ENCODE results near the gene ATP5F1D.

Gene ATP5F1D

GRCh38 chr19:1283207-1283916, 41.8 kb downstream of the ATP5F1D start:
- no peak for DNase-seq (ENCODE audit: low read depth)

DNA sequence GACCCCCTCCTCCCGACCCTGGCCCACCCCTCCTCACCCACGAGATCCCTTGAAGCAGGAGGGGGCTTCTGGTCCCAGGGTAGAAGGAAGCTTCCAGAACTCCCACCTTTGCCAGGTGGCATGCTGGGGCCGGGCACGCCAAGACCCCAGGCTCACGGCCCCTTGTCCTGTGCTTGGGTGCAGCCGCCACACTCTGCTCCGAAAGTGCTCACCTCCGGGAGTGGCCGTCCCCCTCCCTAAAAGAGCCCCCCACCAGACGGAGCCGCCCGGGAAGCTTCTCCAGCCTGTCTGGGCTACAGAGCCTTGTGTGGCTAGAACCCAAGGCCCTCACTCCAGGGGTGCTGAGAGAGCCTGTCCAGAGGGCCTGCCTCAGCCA, 42.4 kb downstream of the ATP5F1D start:
- DNase-seq (ENCODE audit: low read depth): no peak

DNA sequence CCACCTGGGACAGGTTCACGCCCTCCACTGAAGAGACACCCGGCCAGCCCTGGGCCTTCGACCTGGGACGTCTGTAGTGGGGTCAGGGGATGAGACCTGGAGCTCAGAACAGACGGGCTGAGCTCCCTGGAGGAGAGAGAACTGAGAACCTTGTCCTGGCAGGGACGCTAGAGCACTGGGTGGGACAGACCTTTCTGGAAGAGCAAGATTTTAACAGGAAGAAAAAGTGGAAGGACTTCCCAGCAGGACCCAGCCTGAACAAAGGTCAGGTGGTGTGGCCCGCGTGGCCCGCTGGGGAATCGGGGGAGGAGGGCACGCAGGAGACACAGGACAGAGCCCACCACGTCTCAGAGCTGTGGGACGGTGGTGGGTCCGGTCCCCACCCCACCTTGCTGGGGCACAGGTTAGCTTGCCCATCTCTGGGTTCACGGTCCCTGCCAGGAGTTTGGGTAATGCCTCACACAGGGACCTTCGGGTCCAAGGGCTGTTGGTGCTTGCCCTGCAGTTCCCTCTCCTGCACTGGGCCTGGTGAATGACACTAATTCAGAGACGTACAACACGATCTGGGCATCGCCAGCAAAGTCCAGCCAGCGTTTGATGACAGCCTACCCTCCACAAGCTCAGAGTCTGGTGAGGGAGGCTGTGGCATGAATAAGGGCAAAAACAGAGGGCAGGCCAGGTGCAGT, 42.9 kb downstream of the ATP5F1D start:
- DNase-seq (ENCODE audit: low read depth): no peak

- no peak for DNase-seq (ENCODE audit: low read depth)
These were observed 43.6 kb downstream of the ATP5F1D start for GRCh38 chr19:1284979-1285736.

DNA sequence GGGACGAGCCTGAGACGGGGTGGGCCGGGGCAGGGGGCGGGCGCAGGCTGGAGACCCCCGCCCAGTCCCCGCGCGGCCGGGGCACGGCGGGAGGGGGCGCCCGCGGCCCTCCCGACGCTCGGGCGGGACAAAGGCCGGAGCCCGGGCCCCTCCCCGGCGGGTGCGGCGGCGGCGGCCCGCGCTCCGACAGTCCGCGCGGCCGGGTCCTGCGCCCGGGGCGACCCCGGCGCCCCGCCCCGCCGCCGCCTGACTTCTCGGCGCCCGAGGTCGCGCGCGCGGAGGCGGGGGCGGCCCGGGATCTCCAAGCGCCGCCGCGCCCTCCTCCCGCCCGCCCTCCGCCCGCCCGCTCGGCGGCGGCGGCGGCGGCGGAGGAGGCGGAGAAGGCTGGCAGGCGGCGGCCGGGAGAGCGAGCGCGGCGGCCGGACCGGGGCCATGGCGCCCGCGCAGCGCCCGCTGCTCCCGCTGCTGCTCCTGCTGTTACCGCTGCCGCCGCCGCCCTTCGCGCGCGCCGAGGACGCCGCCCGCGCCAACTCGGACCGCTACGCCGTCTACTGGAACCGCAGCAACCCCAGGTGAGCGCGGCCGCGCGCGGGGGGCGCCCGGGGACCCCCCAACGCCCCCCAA, 44.3 kb downstream of the ATP5F1D start, which contains the start of gene EFNA2:
Gene EFNA2 (plus strand): TSS at position 137 of the 624 bp plus-strand sequence. CDS start 296 bp downstream, at position 433.
- no peak for DNase-seq (ENCODE audit: low read depth)

DNA sequence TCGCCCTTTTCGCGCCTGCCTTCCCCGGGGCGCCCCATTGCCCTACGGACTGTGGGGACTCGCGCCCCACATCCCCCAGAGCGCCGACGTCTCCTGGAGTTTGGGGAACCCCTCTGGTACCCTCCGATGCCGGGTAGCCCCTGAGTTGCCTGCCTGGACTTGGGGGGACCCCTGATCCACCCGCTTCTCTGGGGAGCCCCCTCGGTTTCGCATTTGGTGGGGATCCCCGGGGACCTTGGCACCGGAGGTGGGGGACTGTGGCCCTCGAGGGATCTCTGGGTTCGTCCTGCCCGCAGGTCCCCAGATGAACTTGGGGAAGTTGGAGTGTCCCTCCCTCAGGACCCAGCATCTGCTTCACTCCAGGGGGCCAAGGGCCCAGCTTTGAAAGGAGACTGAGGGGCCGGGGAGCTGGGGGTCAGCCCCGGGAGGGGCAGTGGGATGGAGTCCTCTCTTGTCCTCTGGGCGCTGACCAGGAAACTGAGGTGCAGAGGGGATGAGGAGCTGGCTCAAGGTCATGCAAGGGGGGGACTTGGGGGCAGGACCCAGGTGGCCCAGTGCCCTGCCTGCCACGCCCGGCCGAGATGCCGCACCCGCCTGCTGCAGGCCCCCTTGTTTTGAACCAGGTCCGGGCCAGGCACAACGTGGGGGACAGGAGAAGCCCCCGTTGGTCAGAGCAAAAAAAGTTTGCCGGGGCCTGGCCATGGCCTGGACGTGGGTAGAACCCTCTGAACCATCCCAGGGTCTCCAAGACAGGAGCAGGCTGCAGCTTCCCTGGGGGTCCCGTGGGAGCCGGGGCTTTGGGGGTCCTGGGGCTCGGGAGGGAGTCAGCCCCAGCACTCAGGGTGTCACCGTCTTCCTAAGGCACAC, 45.2 kb downstream of the ATP5F1D start:
- no peak for DNase-seq (ENCODE audit: low read depth)

GRCh38 chr19:1287354-1288225, 46.0 kb downstream of the ATP5F1D start:
- no peak for DNase-seq (ENCODE audit: low read depth)

GRCh38 chr19:1288226-1288612, 46.7 kb downstream of the ATP5F1D start:
- no peak for DNase-seq (ENCODE audit: low read depth)

DNA sequence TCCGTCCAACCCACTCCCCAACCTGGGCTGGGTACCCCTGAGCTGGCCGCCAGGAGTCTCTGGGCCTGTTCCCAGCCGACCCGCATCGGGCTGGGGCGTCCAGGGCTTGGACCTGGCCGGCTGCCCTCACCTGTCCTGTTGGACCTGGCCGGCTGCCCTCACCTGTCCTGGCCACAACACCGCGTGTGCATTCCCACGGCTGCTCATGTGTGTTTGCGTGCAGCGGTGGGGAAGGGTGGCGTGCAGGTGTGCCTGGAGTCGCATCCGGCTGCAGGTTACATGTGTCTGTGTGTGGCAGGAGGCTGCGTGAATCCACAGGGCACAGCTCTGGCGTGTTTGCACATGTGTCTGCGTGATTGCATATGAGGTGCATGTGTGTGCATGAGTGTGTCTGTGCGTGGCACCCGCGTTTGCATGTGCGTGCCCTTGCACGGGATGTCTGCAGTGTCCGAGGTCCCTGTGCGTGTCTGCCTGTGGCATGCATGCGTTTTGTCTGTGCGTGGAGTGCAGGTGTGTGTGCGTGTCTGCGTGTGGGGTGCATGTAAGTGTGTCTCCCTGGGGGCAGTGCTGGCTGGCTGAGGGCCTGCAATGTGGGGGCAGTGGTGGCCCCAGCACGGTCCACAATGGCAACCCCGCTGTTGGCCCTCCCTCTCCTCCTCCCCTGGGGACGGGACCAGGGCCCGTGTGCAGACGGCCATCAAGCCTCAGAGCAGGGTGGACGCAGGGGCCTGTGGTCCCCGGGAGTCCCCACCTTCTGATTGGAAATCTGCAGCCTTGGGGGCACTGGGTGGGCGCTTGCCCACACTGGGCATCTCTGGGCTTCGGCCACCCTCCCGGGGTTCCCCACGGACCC, 47.5 kb downstream of the ATP5F1D start:
- DNase-seq (ENCODE audit: low read depth): no peak

DNA sequence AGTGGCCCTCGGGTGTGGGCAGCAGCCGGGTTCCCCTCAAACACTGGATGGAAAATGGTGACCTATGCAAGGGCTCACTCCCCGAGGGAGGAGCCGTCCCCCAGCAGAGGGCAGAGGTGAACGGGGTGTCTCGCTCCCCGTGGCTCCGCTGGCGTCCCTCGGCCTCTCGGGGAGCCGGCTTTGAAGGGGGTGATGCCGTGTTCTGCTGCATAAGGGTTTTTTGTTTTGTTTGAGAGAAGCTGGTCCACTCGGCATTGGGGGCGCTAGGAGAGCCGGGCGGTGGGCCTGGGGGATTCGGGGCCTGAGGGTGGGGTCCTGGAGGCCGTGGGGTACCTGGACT, 48.1 kb downstream of the ATP5F1D start:
- no peak for DNase-seq (ENCODE audit: low read depth)

DNA sequence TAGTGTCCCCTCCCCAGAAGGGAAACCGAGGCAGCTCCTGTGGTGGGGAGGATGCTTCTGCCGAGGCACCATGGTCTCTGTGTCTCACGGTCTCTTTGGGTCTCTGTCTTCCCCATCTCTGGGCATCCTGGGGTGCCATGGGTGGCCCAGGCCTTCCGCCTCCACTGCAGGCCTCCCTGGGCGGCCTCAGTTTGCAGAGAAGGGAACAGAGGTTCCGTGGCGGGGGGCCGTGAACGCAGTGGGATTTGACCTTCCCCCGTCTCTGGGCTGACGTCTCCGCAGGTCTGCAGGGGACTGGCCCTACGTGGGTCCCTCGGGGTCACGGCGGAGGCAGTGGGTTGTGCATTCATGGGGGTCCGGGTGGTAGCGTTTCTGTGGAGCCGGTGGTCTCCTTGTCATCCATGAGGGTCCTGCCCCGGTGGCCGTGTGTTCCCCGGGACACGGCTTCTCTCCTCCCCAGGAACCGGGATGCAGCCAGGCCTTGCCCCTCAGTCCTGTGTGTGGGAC, 48.7 kb downstream of the ATP5F1D start:
- no peak for DNase-seq (ENCODE audit: low read depth)

DNA sequence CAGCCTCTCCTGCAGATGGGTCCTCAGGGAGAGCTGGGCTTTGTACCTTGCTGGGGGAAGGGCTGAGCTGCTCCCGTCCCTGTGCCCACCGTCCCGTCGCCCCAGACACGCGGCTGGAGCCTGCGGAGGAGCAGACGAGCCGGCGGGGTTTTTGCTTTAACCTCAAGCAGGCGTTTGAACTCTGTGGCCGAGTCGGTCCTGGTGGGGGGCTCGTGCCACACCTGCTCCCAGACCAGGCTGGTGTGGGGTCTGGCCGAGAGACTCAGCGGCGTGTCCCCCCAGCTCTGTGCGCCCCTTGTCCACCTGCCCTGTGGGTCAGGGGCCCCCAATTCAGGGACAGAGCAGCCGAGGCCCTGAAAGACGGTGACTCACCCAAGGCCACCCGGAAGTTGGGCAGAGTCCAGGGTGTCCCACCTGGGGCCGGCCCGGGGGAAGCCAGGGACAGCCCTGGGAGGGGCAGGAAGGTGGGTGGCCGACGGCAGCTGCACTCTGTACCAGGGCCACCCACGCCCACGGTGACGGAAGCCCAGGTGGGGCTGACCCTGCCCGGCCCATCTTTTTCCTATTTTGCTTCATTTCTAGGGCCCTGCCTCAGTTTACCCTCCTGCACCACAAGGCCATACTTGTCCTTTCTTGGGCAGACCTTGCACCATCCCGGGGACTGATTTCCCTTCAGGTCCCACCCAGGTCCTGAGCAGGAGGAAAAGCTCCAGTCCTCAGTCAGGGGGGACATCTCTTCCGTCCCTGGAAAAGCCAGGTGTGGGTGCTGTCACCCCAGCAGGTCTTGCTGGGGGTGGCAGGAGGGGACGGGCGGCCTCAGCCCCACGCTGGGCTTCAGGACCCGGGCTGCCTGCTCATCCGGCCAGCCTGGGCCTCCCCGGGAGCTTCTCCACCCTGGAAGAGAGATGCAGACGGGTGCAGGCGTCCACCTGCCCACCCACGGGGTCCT, 49.4 kb downstream of the ATP5F1D start:
- DNase-seq (ENCODE audit: low read depth): no peak

DNA sequence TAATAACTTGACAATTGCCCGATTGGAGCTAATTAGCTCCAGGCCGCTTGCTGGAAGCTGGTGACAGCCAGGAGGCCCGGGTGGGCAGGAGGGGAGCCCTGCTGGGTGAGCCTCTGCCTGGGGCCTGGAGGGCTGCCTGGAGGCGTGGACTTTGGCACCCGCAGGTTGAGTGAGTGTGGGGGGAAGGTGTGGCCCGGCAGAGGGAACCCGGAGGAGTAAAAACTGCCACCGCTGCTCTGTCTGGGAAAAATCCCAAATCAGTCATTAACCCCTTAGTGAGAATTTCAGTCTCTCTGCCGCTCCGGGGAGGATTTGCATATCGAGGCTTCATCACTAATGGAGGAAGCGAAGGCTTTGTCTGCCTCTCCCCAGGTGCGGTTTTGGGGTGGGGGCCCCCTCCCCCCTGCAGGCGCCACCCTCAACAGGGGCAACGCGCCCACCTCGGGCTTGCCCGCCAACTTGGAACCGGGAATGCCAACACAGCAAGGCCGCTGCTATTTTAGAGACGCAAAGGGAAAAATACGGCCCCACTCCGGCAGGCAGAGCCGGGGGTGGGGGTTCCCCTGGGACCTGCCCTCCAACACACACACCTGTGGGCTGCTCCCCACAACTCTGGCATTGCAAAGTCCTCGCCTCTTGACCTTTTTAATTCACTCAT, 50.3 kb downstream of the ATP5F1D start:
- DNase-seq (ENCODE audit: low read depth): no peak

- no peak for DNase-seq (ENCODE audit: low read depth)
These were observed 51.0 kb downstream of the ATP5F1D start for GRCh38 chr19:1292419-1293151.

GRCh38 chr19:1293782-1294604, 52.4 kb downstream of the ATP5F1D start:
- DNase-seq (ENCODE audit: low read depth): no peak

Measured in fibroblast of the conjunctiva (primary cell).